WTC11 (cell line): ENCODE results near the gene OR56A3. TPM values are rescaled to one million over a fixed set of nuclear protein-coding genes. Genes with fewer than 3 reads are reported as not detected.

ENCODE experiments used
- ATAC-seq: fragments of 200-7000 bp; cut with Tn5 transposase; 2 replicates; pipeline ENCODE4 v1.10.0; 2021; ENCODE audit warnings: mild to moderate bottlenecking, moderate library complexity
- CTCF ChIA-PET: fragments of 300-600 bp; sonication (Branson Sonifier 250); formaldehyde crosslinking; loops from one replicate; lab custom pipeline; 2021; ENCODE audit warnings: antibody characterized with exemption; lab: Charles Lee
- POLR2A ChIA-PET: fragments of 350-600 bp; sonication (Branson Sonifier 250); formaldehyde crosslinking; loops from one replicate; lab custom pipeline; 2021; ENCODE audit warnings: antibody characterized with exemption; lab: Charles Lee
- DNase-seq: peaks from one replicate; pipeline ENCODE4 v3.0.0; 2021; ENCODE audit warnings: low spot score
- H3K27ac Mint-ChIP-seq: 2 replicates; pipeline ENCODE4 v1.8.0; 2021; ENCODE audit warnings: mixed read lengths
- H3K27me3 Mint-ChIP-seq: 2 replicates; pipeline ENCODE4 v1.8.0; 2021; ENCODE audit warnings: low read depth, mild to moderate bottlenecking, moderate library complexity, mixed read lengths
- H3K36me3 Mint-ChIP-seq: 2 replicates; pipeline ENCODE4 v1.8.0; 2021; ENCODE audit warnings: mixed read lengths
- H3K4me1 Mint-ChIP-seq: 2 replicates; pipeline ENCODE4 v1.8.0; 2022; ENCODE audit warnings: mixed read lengths
- H3K4me3 Mint-ChIP-seq: 2 replicates; pipeline ENCODE4 v1.8.0; 2021; ENCODE audit warnings: mild to moderate bottlenecking, moderate library complexity, mixed read lengths
- H3K9me3 Mint-ChIP-seq: 2 replicates; pipeline ENCODE4 v1.8.0; 2021; ENCODE audit warnings: mixed read lengths
- ATF2 ChIP-seq: sonication (generic); formaldehyde crosslinking; IDR thresholded peaks from 2 replicates; pipeline ENCODE4 v1.8.1; 2022; ENCODE audit warnings: low read depth, missing genetic modification reagents, borderline replicate concordance
- ATF3 ChIP-seq: sonication (generic); formaldehyde crosslinking; conservative IDR thresholded peaks from 2 replicates; pipeline ENCODE4 v1.8.1; 2022; ENCODE audit warnings: mild to moderate bottlenecking, missing genetic modification reagents
- CDX4 ChIP-seq: fragments of 250-450 bp; sonication (Bioruptor Pico); IDR thresholded peaks from 2 replicates; pipeline ENCODE4 v1.9.0; 2021; ENCODE audit warnings: moderate library complexity, mild to moderate bottlenecking, inconsistent platforms, borderline replicate concordance
- E2F1 ChIP-seq: sonication (generic); formaldehyde crosslinking; IDR thresholded peaks from 2 replicates; pipeline ENCODE4 v1.8.0; 2022; ENCODE audit warnings: mild to moderate bottlenecking, missing genetic modification reagents
- E2F5 ChIP-seq: sonication (generic); formaldehyde crosslinking; IDR thresholded peaks from 2 replicates; pipeline ENCODE4 v1.8.1; 2022; ENCODE audit warnings: mild to moderate bottlenecking, moderate library complexity, missing genetic modification reagents
- EMX1 ChIP-seq: fragments of 250-450 bp; sonication (Bioruptor Pico); IDR thresholded peaks from 2 replicates; pipeline ENCODE4 v1.8.0; 2021; ENCODE audit warnings: mild to moderate bottlenecking
- FOXJ3 ChIP-seq: sonication (generic); formaldehyde crosslinking; IDR thresholded peaks from 2 replicates; pipeline ENCODE4 v1.9.0; 2021; ENCODE audit warnings: missing genetic modification reagents, mild to moderate bottlenecking, borderline replicate concordance
- FOXP4 ChIP-seq: sonication (generic); formaldehyde crosslinking; IDR thresholded peaks from 2 replicates; pipeline ENCODE4 v1.8.0; 2022; ENCODE audit warnings: mild to moderate bottlenecking, missing genetic modification reagents
- GABPB1 ChIP-seq: sonication (generic); formaldehyde crosslinking; IDR thresholded peaks from 2 replicates; pipeline ENCODE4 v1.8.1; 2023; ENCODE audit warnings: mild to moderate bottlenecking, missing genetic modification reagents
- GRHL2 ChIP-seq: fragments of 250-450 bp; sonication (Bioruptor Pico); IDR thresholded peaks from 2 replicates; pipeline ENCODE4 v1.8.0; 2022; ENCODE audit warnings: mild to moderate bottlenecking, moderate library complexity; ENCODE audit not compliant: insufficient replicate concordance, severe bottlenecking
- GTF2I ChIP-seq: fragments of 250-450 bp; sonication (Bioruptor Pico); conservative IDR thresholded peaks from 2 replicates; pipeline ENCODE4 v1.4.0; 2021; ENCODE audit warnings: mild to moderate bottlenecking
- NFE2L1 ChIP-seq: sonication (generic); formaldehyde crosslinking; IDR thresholded peaks from 2 replicates; pipeline ENCODE4 v1.8.1; 2023; ENCODE audit warnings: missing genetic modification reagents
- NR1H2 ChIP-seq: sonication (generic); formaldehyde crosslinking; IDR thresholded peaks from 2 replicates; pipeline ENCODE4 v1.9.0; 2021; ENCODE audit warnings: mild to moderate bottlenecking, moderate library complexity, missing genetic modification reagents
- PRRX2 ChIP-seq: fragments of 250-450 bp; sonication (Bioruptor Pico); IDR thresholded peaks from 2 replicates; pipeline ENCODE4 v1.8.0; 2021; ENCODE audit warnings: mild to moderate bottlenecking
- RELA ChIP-seq: sonication (generic); formaldehyde crosslinking; IDR thresholded peaks from 2 replicates; pipeline ENCODE4 v1.8.1; 2022; ENCODE audit warnings: missing genetic modification reagents, mild to moderate bottlenecking, borderline replicate concordance
- ZBTB43 ChIP-seq: sonication (generic); formaldehyde crosslinking; IDR thresholded peaks from 2 replicates; pipeline ENCODE4 v1.8.1; 2023; ENCODE audit warnings: mild to moderate bottlenecking, missing genetic modification reagents
- ZNF121 ChIP-seq: sonication (generic); formaldehyde crosslinking; IDR thresholded peaks from 2 replicates; pipeline ENCODE4 v1.8.0; 2023; ENCODE audit warnings: missing genetic modification reagents
- ZNF232 ChIP-seq: sonication (generic); formaldehyde crosslinking; IDR thresholded peaks from 2 replicates; pipeline ENCODE4 v1.8.0; 2022; ENCODE audit warnings: mild to moderate bottlenecking, missing genetic modification reagents
- ZNF423 ChIP-seq: fragments of 250-450 bp; sonication (Bioruptor Pico); IDR thresholded peaks from 2 replicates; pipeline ENCODE4 v2.1.2; 2022; ENCODE audit warnings: mild to moderate bottlenecking, moderate library complexity
- ZNF425 ChIP-seq: fragments of 250-450 bp; sonication (Bioruptor Pico); conservative IDR thresholded peaks from 2 replicates; pipeline ENCODE4 v1.9.0; 2021; ENCODE audit warnings: mild to moderate bottlenecking
- ZNF512 ChIP-seq: sonication (generic); formaldehyde crosslinking; IDR thresholded peaks from 2 replicates; pipeline ENCODE4 v1.8.1; 2022; ENCODE audit warnings: missing genetic modification reagents, borderline replicate concordance
- ZNF671 ChIP-seq: fragments of 250-450 bp; sonication (Bioruptor Pico); IDR thresholded peaks from 2 replicates; pipeline ENCODE4 v1.8.0; 2021; ENCODE audit warnings: mild to moderate bottlenecking
- ZSCAN18 ChIP-seq: fragments of 250-450 bp; sonication (Bioruptor Pico); IDR thresholded peaks from 2 replicates; pipeline ENCODE4 v2.1.2; 2022; ENCODE audit warnings: mild to moderate bottlenecking, moderate library complexity
- total RNA-seq: library from RNA; stranded (reverse); gene quantifications from 3 replicates; pipeline ENCODE4 v1.2.3, GENCODE V29; 2021

Gene OR56A3
- total RNA-seq, 1 experiment from 2014 or later, result not detected

GRCh38 chr11:5967708-5968107 lies 25.7 kb downstream of the OR56A3 start (continued):
- TF ChIP-seq ZBTB43 (CRISPR knock-in tag) (no peak), NFE2L1 (CRISPR knock-in tag) (no peak), ATF2 (no peak), RELA (no peak)

- no peak for ATAC-seq
- ChIA-PET CTCF (no interaction called here), POLR2A (no interaction called here)
- Mint-ChIP-seq H3K36me3 (peaks cover 14% of the 10 kb centered on the region), H3K27me3 (peaks cover 11% of the 10 kb centered on the region), H3K4me3 (no peak within 1 kb of the TSS), H3K4me1 (no peaks in the 10 kb centered on the region), H3K27ac (no peak within 1 kb of the TSS), H3K9me3 (peaks cover 40% of the 10 kb centered on the region)
- no peak for DNase-seq
- TF ChIP-seq ZNF425 (no peak), PRRX2 (CRISPR knock-in tag) (no peak), FOXJ3 (CRISPR knock-in tag) (no peak), ZSCAN18 (CRISPR knock-in tag) (no peak), CDX4 (CRISPR knock-in tag) (no peak), ZBTB43 (CRISPR knock-in tag) (no peak), EMX1 (CRISPR knock-in tag) (no peak), ZNF121 (CRISPR knock-in tag) (no peak), ZNF423 (CRISPR knock-in tag) (no peak), ZNF671 (CRISPR knock-in tag) (no peak), ATF3 (CRISPR knock-in tag) (no peak), GABPB1 (CRISPR knock-in tag) (no peak), NR1H2 (CRISPR knock-in tag) (no peak), E2F1 (CRISPR knock-in tag) (no peak), GTF2I (CRISPR knock-in tag) (no peak), ZNF512 (CRISPR knock-in tag) (no peak), FOXP4 (CRISPR knock-in tag) (no peak), E2F5 (CRISPR knock-in tag) (no peak), GRHL2 (CRISPR knock-in tag) (no peak), ZNF232 (CRISPR knock-in tag) (no peak)
Observed at GRCh38 chr11:5968394-5968793, 26.3 kb downstream of the OR56A3 start, which contains the start of gene OR56A5. Gene OR56A5 (minus strand): TSS chr11:5968494. CDS start chr11:5968494, 0 bp downstream.
